K562 (cell line): Measurements from ENCODE around the gene RXRA. TPM values are rescaled to one million over a fixed set of nuclear protein-coding genes. Genes with fewer than 3 reads are reported as not detected.

Source experiments
- C11orf30 ChIP-seq: fragments of 450-650 bp; IDR thresholded peaks from 2 replicates; pipeline ENCODE4 v1.6.1; 2016; ENCODE audit warnings: low read depth, mild to moderate bottlenecking
- FOS ChIP-seq: IDR thresholded peaks from 3 replicates; pipeline ENCODE4 v1.6.1; 2011; ENCODE audit not compliant: insufficient read length; ENCODE audit errors: extremely low read depth
- HNRNPK ChIP-seq: fragments of 200-400 bp; formaldehyde crosslinking; IDR thresholded peaks from one replicate; pipeline ENCODE4 v1.6.1; 2018; ENCODE audit warnings: mild to moderate bottlenecking, low read depth, low read length; ENCODE audit not compliant: poor library complexity, severe bottlenecking
- POLR2H ChIP-seq: IDR thresholded peaks from 2 replicates; pipeline ENCODE4 v1.6.1; 2016; ENCODE audit warnings: missing genetic modification characterization, low read depth, mild to moderate bottlenecking, control low read depth, missing compliant biosample characterization, moderate library complexity
- PYGO2 ChIP-seq: fragments of 450-650 bp; IDR thresholded peaks from 2 replicates; pipeline ENCODE4 v1.6.1; 2016; ENCODE audit warnings: mild to moderate bottlenecking, missing genetic modification characterization, moderate library complexity, missing compliant biosample characterization
- XRCC4 ChIP-seq: IDR thresholded peaks from one replicate; pipeline ENCODE4 v1.6.1; 2011; ENCODE audit not compliant: insufficient read depth, insufficient read length; ENCODE audit errors: extremely low read depth
- ZNF551 ChIP-seq: fragments of 250-450 bp; sonication (Bioruptor Pico); IDR thresholded peaks from 2 replicates; pipeline ENCODE4 v1.5.0; 2021; ENCODE audit warnings: mild to moderate bottlenecking, moderate library complexity
- ZNF780A ChIP-seq: fragments of 250-450 bp; sonication (Bioruptor Pico); IDR thresholded peaks from 2 replicates; pipeline ENCODE4 v1.5.0; 2021; ENCODE audit warnings: mild to moderate bottlenecking
- polyA plus RNA-seq, 8 experiments: library from polyadenylated mRNA; depleted of rRNA in 4 of 8; stranded (reverse) in 5 of 8; unstranded in 3 of 8; fragments of >200 nt; fragmentation: Nextera tagmentation in 2 of 8; fragmentation: Illumina TruSeq in 1 of 8; extraction: Ambion mirVana in 2 of 8; extraction: Trizol in 1 of 8; gene quantifications; 2 replicates each; pipeline versions ENCODE4 v1.2.1 to v1.2.3, GENCODE V29; 2011 to 2014; ENCODE audit warnings: inconsistent platforms in 1 of 8, missing spikeins in 1 of 8
- total RNA-seq, 7 experiments: library from RNA; depleted of rRNA in 6 of 7; stranded (reverse); fragments of >200 nt in 6 of 7; fragmentation: Illumina TruSeq in 2 of 7; extraction: Trizol in 2 of 7; gene quantifications; 2 replicates each; pipeline versions ENCODE4 v1.2.1 to v1.2.3, GENCODE V29; 2011 to 2021; ENCODE audit warnings: low replicate concordance in 1 of 7
- TF ChIP-seq, protein P1 (sequence below), 2 experiments: fragments of 450-650 bp; formaldehyde crosslinking in 1 of 2; IDR thresholded peaks; 2 replicates each; pipeline versions ENCODE4 v1.4.0 to v1.6.1; 2014 to 2020; ENCODE audit warnings: mild to moderate bottlenecking in 2 of 2, borderline replicate concordance in 1 of 2, low read depth in 1 of 2
- TF ChIP-seq, protein P2 (sequence below), 2 experiments: fragments of 200-800 bp in 1 of 2; sonication (Bioruptor generic) in 1 of 2; sonication (generic) in 1 of 2; formaldehyde crosslinking in 1 of 2; IDR thresholded peaks in 1 of 2; conservative IDR thresholded peaks in 1 of 2; 2 replicates each; pipeline versions ENCODE4 v1.5.0 to v1.6.1; 2016 to 2020; ENCODE audit warnings: missing compliant biosample characterization in 1 of 2, missing genetic modification characterization in 1 of 2, missing genetic modification reagents in 1 of 2
- TF ChIP-seq, protein P3 (sequence below), 2 experiments: fragments of 450-650 bp; IDR thresholded peaks; 2 replicates each; pipeline ENCODE4 v1.6.1; 2016
- TF ChIP-seq, protein P4 (sequence below): sonication (generic); formaldehyde crosslinking; IDR thresholded peaks from 2 replicates; pipeline ENCODE4 v1.8.0; 2022; ENCODE audit warnings: missing genetic modification reagents, mild to moderate bottlenecking, borderline replicate concordance

The RXRA gene
- total and polyA plus RNA-seq, 9 of the 15 experiments (the other 6 are each of a cell fraction or from before 2014, with no cell fraction given) = 0.35 to 23.6 (median 4.6) TPM

DNA sequence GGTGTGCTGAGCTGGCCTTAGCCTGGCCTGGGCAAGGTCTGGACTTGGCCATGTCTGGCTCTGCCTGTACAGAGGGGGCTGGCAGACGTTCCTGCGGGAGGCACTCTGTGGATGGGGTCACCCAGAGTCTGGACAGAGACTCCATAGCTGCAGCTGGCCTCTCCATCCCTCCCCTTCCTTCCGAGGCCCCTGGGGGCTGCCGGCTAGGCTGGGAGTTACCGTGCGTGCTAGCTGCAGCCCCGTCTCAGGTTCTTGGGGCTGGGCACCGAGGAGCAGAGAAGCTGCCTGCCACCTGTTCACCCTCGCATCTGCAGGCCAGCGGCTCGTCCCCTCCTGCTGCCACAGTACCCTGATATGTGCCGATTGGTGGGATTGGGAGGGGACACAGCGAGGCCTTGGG is 63.4 kb downstream of the RXRA start (continued):
- TF ChIP-seq POLR2H (tag) (no peak), HNRNPK (no peak), ZNF551 (no peak), ZNF780A (no peak), FOS (no peak), XRCC4 (no peak), C11orf30 (no peak), PYGO2 (no peak)
- TF ChIP-seq, protein P1, sequence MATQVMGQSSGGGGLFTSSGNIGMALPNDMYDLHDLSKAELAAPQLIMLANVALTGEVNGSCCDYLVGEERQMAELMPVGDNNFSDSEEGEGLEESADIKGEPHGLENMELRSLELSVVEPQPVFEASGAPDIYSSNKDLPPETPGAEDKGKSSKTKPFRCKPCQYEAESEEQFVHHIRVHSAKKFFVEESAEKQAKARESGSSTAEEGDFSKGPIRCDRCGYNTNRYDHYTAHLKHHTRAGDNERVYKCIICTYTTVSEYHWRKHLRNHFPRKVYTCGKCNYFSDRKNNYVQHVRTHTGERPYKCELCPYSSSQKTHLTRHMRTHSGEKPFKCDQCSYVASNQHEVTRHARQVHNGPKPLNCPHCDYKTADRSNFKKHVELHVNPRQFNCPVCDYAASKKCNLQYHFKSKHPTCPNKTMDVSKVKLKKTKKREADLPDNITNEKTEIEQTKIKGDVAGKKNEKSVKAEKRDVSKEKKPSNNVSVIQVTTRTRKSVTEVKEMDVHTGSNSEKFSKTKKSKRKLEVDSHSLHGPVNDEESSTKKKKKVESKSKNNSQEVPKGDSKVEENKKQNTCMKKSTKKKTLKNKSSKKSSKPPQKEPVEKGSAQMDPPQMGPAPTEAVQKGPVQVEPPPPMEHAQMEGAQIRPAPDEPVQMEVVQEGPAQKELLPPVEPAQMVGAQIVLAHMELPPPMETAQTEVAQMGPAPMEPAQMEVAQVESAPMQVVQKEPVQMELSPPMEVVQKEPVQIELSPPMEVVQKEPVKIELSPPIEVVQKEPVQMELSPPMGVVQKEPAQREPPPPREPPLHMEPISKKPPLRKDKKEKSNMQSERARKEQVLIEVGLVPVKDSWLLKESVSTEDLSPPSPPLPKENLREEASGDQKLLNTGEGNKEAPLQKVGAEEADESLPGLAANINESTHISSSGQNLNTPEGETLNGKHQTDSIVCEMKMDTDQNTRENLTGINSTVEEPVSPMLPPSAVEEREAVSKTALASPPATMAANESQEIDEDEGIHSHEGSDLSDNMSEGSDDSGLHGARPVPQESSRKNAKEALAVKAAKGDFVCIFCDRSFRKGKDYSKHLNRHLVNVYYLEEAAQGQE (IDR thresholded peaks at IDR 0.05; ENCODE audit: borderline replicate concordance) = no peak
- TF ChIP-seq, protein P1 (CRISPR knock-in tag; IDR thresholded peaks at IDR 0.05; ENCODE audit: low read depth) = no peak
- TF ChIP-seq, protein P2, sequence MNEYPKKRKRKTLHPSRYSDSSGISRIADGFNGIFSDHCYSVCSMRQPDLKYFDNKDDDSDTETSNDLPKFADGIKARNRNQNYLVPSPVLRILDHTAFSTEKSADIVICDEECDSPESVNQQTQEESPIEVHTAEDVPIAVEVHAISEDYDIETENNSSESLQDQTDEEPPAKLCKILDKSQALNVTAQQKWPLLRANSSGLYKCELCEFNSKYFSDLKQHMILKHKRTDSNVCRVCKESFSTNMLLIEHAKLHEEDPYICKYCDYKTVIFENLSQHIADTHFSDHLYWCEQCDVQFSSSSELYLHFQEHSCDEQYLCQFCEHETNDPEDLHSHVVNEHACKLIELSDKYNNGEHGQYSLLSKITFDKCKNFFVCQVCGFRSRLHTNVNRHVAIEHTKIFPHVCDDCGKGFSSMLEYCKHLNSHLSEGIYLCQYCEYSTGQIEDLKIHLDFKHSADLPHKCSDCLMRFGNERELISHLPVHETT (CRISPR knock-in tag; conservative IDR thresholded peaks at IDR 0.05 in 1 of 2, IDR thresholded peaks at IDR 0.05 in 1 of 2) = no peak
- TF ChIP-seq, protein P3, sequence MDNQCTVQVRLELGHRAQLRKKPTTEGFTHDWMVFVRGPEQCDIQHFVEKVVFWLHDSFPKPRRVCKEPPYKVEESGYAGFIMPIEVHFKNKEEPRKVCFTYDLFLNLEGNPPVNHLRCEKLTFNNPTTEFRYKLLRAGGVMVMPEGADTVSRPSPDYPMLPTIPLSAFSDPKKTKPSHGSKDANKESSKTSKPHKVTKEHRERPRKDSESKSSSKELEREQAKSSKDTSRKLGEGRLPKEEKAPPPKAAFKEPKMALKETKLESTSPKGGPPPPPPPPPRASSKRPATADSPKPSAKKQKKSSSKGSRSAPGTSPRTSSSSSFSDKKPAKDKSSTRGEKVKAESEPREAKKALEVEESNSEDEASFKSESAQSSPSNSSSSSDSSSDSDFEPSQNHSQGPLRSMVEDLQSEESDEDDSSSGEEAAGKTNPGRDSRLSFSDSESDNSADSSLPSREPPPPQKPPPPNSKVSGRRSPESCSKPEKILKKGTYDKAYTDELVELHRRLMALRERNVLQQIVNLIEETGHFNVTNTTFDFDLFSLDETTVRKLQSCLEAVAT (IDR thresholded peaks at IDR 0.05) = no peak
- TF ChIP-seq, protein P4, sequence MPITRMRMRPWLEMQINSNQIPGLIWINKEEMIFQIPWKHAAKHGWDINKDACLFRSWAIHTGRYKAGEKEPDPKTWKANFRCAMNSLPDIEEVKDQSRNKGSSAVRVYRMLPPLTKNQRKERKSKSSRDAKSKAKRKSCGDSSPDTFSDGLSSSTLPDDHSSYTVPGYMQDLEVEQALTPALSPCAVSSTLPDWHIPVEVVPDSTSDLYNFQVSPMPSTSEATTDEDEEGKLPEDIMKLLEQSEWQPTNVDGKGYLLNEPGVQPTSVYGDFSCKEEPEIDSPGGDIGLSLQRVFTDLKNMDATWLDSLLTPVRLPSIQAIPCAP (CRISPR knock-in tag) = no peak
